OCI-LY3 (cell line): ENCODE measurements around the gene TRMT61A.

Source experiments
- H2AFZ ChIP-seq: fragments of 200-600, 300-600 bp; shearing (Covaris generic); 2 replicates; pipeline ENCODE4 v1.6.0; 2014; ENCODE audit warnings: antibody characterized with exemption, low read depth, low read length
- H3K27ac ChIP-seq: fragments of 200-600, 300-600 bp; sonication (generic); 2 replicates; pipeline ENCODE4 v1.5.1; 2014; ENCODE audit warnings: mild to moderate bottlenecking, low read length, moderate library complexity, mixed read lengths
- H3K27me3 ChIP-seq: fragments of 200-600, 300-600 bp; sonication (generic); 2 replicates; pipeline ENCODE4 v1.6.1; 2014; ENCODE audit warnings: low read depth, low read length, mixed read lengths
- H3K36me3 ChIP-seq: fragments of 200-600, 300-600 bp; sonication (generic); replicated peaks from 2 replicates; pipeline ENCODE3; 2014; ENCODE audit warnings: low read depth, low read length, mixed read lengths
- H3K4me1 ChIP-seq: fragments of 300-600, 200-600 bp; sonication (generic); 2 replicates; pipeline ENCODE4 v1.6.1; 2014; ENCODE audit warnings: low read length, mixed read lengths
- H3K4me2 ChIP-seq: fragments of 200-600, 300-600 bp; sonication (generic); 2 replicates; pipeline ENCODE4 v1.6.1; 2014; ENCODE audit warnings: low read length, mixed read lengths
- H3K4me3 ChIP-seq: fragments of 300-600, 200-600 bp; sonication (generic); 2 replicates; pipeline ENCODE4 v1.5.1; 2014; ENCODE audit warnings: antibody characterized with exemption, mild to moderate bottlenecking, low read length, moderate library complexity
- H3K79me2 ChIP-seq: fragments of 300-600, 200-600 bp; shearing (Covaris generic); 2 replicates; pipeline ENCODE4 v1.6.1; 2014; ENCODE audit warnings: mild to moderate bottlenecking, low read length, mixed read lengths
- H3K9ac ChIP-seq: fragments of 300-600, 200-600 bp; shearing (Covaris generic); 2 replicates; pipeline ENCODE4 v1.6.0; 2014; ENCODE audit warnings: mild to moderate bottlenecking, low read length, moderate library complexity
- H3K9me3 ChIP-seq: fragments of 200-600, 300-600 bp; shearing (Covaris generic); 2 replicates; pipeline ENCODE4 v1.6.1; 2014; ENCODE audit warnings: low read length, mixed read lengths; ENCODE audit not compliant: insufficient read depth
- H4K20me1 ChIP-seq: fragments of 200-600, 300-600 bp; sonication (generic); 2 replicates; pipeline ENCODE4 v1.6.1; 2016; ENCODE audit warnings: low read length, mixed read lengths; ENCODE audit not compliant: insufficient read depth
- CTCF ChIP-seq: fragments of 200-600, 300-600 bp; sonication (generic); IDR thresholded peaks from 2 replicates; pipeline ENCODE4 v1.5.1; 2014; ENCODE audit warnings: antibody characterized with exemption, low read length, low read depth
- EZH2phosphoT487 ChIP-seq: fragments of 200-600 bp; shearing (Covaris generic); IDR thresholded peaks from 2 replicates; pipeline ENCODE4 v1.6.1; 2018; ENCODE audit warnings: antibody characterized with exemption, mixed run types, low read depth

The TRMT61A gene

GRCh38 chr14:103488071-103488470, 40.9 kb upstream of the TRMT61A start:
- Histone ChIP-seq H3K4me1 (no peaks in the 10 kb centered on the region), H3K27me3 (no peaks in the 10 kb centered on the region), H3K4me3 (no peak overlapping the region), H3K36me3 (peaks cover 33% of the 10 kb centered on the region), H3K9ac (no peak overlapping the region), H3K27ac (no peak overlapping the region), H3K9me3 (no peaks in the 10 kb centered on the region), H2AFZ (no peak overlapping the region), H3K4me2 (no peak overlapping the region), H3K79me2 (no peaks in the 10 kb centered on the region), H4K20me1 (no peaks in the 10 kb centered on the region)
- no peak for TF ChIP-seq CTCF
- TF ChIP-seq EZH2phosphoT487 = no peak

- H3K4me2 ChIP-seq = no peak overlapping the region
- no peaks in the 10 kb centered on the region for H3K79me2 ChIP-seq
- H3K27ac ChIP-seq = no peak overlapping the region
- no peak for TF ChIP-seq CTCF
- no peak for TF ChIP-seq EZH2phosphoT487
- peaks cover 33% of the 10 kb centered on the region for H3K36me3 ChIP-seq
- no peak overlapping the region for H3K4me3 ChIP-seq
- H3K27me3 ChIP-seq = no peaks in the 10 kb centered on the region
- H3K4me1 ChIP-seq = no peaks in the 10 kb centered on the region
- H3K9me3 ChIP-seq = no peaks in the 10 kb centered on the region
- H3K9ac ChIP-seq = no peak overlapping the region
- no peaks in the 10 kb centered on the region for H4K20me1 ChIP-seq
- H2AFZ ChIP-seq = no peak overlapping the region
Measured at GRCh38 chr14:103488960-103489359, 40.0 kb upstream of the TRMT61A start.

GRCh38 chr14:103489621-103490020, 39.4 kb upstream of the TRMT61A start:
- H3K36me3 ChIP-seq = peaks cover 33% of the 10 kb centered on the region
- TF ChIP-seq EZH2phosphoT487 = no peak
- TF ChIP-seq CTCF = no peak
- no peak overlapping the region for H3K27ac ChIP-seq
- H3K4me2 ChIP-seq = no peak overlapping the region
- H3K79me2 ChIP-seq = no peaks in the 10 kb centered on the region
- no peaks in the 10 kb centered on the region for H3K9me3 ChIP-seq
- no peak overlapping the region for H3K9ac ChIP-seq
- H2AFZ ChIP-seq = no peak overlapping the region
- H3K27me3 ChIP-seq = no peaks in the 10 kb centered on the region
- no peaks in the 10 kb centered on the region for H3K4me1 ChIP-seq
- H4K20me1 ChIP-seq = no peaks in the 10 kb centered on the region
- H3K4me3 ChIP-seq = no peak overlapping the region

- Histone ChIP-seq H3K4me1 (no peaks in the 10 kb centered on the region), H3K9me3 (no peaks in the 10 kb centered on the region), H3K27ac (no peak overlapping the region), H3K4me2 (no peak overlapping the region), H4K20me1 (no peaks in the 10 kb centered on the region), H3K79me2 (no peaks in the 10 kb centered on the region), H3K4me3 (no peak overlapping the region), H2AFZ (no peak overlapping the region), H3K9ac (no peak overlapping the region), H3K27me3 (no peaks in the 10 kb centered on the region), H3K36me3 (peaks cover 33% of the 10 kb centered on the region)
- TF ChIP-seq EZH2phosphoT487 = no peak
- no peak for TF ChIP-seq CTCF
Measured at GRCh38 chr14:103491691-103492090, 37.3 kb upstream of the TRMT61A start.
